ENCODE data around the gene ITGA6.

- TF ChIP-seq CTCF (IDR thresholded peaks at IDR 0.05), result no peak
- TF ChIP-seq ZFX (IDR thresholded peaks at IDR 0.05; ENCODE audit: borderline replicate concordance), result no peak
Measured at GRCh38 chr2:172510548-172510947, 83.2 kb downstream of the ITGA6 start.

Measured in 22Rv1 (cell line).